HEK293 (cell line): ENCODE results near the gene CCNG2.

Source experiments
- CTCF ChIP-seq: fragments of 450-650 bp; formaldehyde crosslinking; IDR thresholded peaks from 2 replicates; pipeline ENCODE4 v1.5.1; 2016; ENCODE audit warnings: missing biosample characterization, missing genetic modification characterization
- PATZ1 ChIP-seq: fragments of 450-650 bp; formaldehyde crosslinking; IDR thresholded peaks from 2 replicates; pipeline ENCODE4 v1.5.1; 2016; ENCODE audit warnings: missing biosample characterization, missing genetic modification characterization
- TCF7L2 ChIP-seq: IDR thresholded peaks from 2 replicates; pipeline ENCODE4 v1.6.1; 2011; ENCODE audit warnings: low read depth, mild to moderate bottlenecking, inconsistent platforms, low read length, moderate library complexity, borderline replicate concordance
- TSHZ1 ChIP-seq: fragments of 450-650 bp; formaldehyde crosslinking; IDR thresholded peaks from 2 replicates; pipeline ENCODE4 v1.5.1; 2016; ENCODE audit warnings: missing biosample characterization, missing genetic modification characterization, borderline replicate concordance
- YY1 ChIP-seq: fragments of 450-650 bp; formaldehyde crosslinking; IDR thresholded peaks from 2 replicates; pipeline ENCODE4 v1.5.1; 2018; ENCODE audit warnings: missing biosample characterization, missing genetic modification characterization
- ZBTB1 ChIP-seq: fragments of 450-650 bp; formaldehyde crosslinking; IDR thresholded peaks from 2 replicates; pipeline ENCODE4 v1.5.1; 2016; ENCODE audit warnings: missing biosample characterization, missing genetic modification characterization
- ZNF121 ChIP-seq: fragments of 450-650 bp; formaldehyde crosslinking; IDR thresholded peaks from 2 replicates; pipeline ENCODE4 v1.5.1; 2016; ENCODE audit warnings: missing biosample characterization, missing genetic modification characterization
- ZNF211 ChIP-seq: fragments of 450-650 bp; formaldehyde crosslinking; IDR thresholded peaks from 2 replicates; pipeline ENCODE4 v1.5.1; 2016; ENCODE audit warnings: low read depth, missing biosample characterization, missing genetic modification characterization
- ZNF274 ChIP-seq, 2 experiments: fragments of 200-500 bp in 1 of 2; fragments of 450-650 bp in 1 of 2; sonication (Bioruptor generic) in 1 of 2; formaldehyde crosslinking in 1 of 2; IDR thresholded peaks; 2 replicates each; pipeline versions ENCODE4 v1.5.1 to v1.6.1; 2014 to 2016; ENCODE audit warnings: borderline replicate concordance in 1 of 2, inconsistent platforms in 1 of 2, low read length in 1 of 2, missing biosample characterization in 1 of 2, missing genetic modification characterization in 1 of 2
- ZNF510 ChIP-seq: fragments of 450-650 bp; formaldehyde crosslinking; IDR thresholded peaks from 2 replicates; pipeline ENCODE4 v1.5.1; 2018; ENCODE audit warnings: mild to moderate bottlenecking, missing genetic modification characterization, missing biosample characterization; ENCODE audit not compliant: insufficient replicate concordance
- ZNF585B ChIP-seq: fragments of 450-650 bp; formaldehyde crosslinking; IDR thresholded peaks from 2 replicates; pipeline ENCODE4 v1.5.1; 2016; ENCODE audit warnings: missing biosample characterization, missing genetic modification characterization
- ZNF677 ChIP-seq: fragments of 450-650 bp; IDR thresholded peaks from 2 replicates; pipeline ENCODE4 v1.5.0; 2018; ENCODE audit warnings: missing biosample characterization, mild to moderate bottlenecking, missing genetic modification characterization, moderate library complexity
- ZNF776 ChIP-seq: fragments of 450-650 bp; formaldehyde crosslinking; IDR thresholded peaks from 2 replicates; pipeline ENCODE4 v1.5.0; 2017; ENCODE audit warnings: missing biosample characterization, missing genetic modification characterization, borderline replicate concordance

GRCh38 chr4:77201857-77202256 is 44.9 kb downstream of the CCNG2 start:
- no peak for TF ChIP-seq ZNF121 (tag by site-specific recombination)
- TF ChIP-seq TSHZ1 (tag by site-specific recombination), result no peak
- no peak for TF ChIP-seq ZNF585B (tag by site-specific recombination)
- no peak for TF ChIP-seq PATZ1 (tag by site-specific recombination)
- TF ChIP-seq CTCF, result no peak
- no peak for TF ChIP-seq ZNF677
- no peak for TF ChIP-seq YY1 (tag by site-specific recombination)
- TF ChIP-seq ZNF776, result no peak
- no peak for TF ChIP-seq TCF7L2
- TF ChIP-seq ZNF510, result no peak
- no peak for TF ChIP-seq ZNF211
- TF ChIP-seq ZNF274 (IDR thresholded peaks at IDR 0.05; ENCODE audit: low read length), result no peak
- TF ChIP-seq ZNF274 (tag by site-specific recombination; IDR thresholded peaks at IDR 0.05; ENCODE audit: borderline replicate concordance), result no peak
- no peak for TF ChIP-seq ZBTB1 (tag by site-specific recombination)
